NCI-H2171 treated with DMSO at 0.1 percent for 48 hours (cell line): ENCODE measurements around the gene SMAD3.
"Not testable (repeated sequence)": the region's sequence is repeated elsewhere in the genome, so short reads cannot be mapped to it uniquely, and the experiment has no call there.

Experiments
- DNase-seq: peaks from one replicate; lab custom pipeline; 2025; lab: John Stamatoyannopoulos, UW

The SMAD3 gene

DNA sequence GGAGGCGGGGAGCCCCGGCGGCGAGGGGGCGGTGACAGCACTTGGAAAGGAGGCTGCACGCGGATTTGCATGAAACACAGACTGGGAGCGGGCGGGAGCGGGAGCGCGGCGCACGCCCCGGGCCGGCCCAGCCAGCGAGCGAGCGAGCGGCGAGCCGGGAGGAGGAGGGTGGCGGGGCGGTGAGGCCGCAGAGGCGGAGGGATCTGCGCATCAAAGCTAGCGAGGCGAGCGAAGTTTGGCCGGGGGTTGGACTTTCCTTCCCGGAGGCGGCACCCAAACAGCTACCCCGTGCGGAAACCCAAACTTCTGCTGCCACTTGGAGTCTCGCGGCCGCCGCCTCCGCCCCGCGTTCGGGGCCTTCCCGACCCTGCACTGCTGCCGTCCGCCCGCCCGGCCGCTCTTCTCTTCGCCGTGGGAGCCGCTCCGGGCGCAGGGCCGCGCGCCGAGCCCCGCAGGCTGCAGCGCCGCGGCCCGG, at the start of gene SMAD3:
Gene SMAD3 (plus strand): TSS at position 72 of the 475 bp plus-strand sequence. CDS start 553 bp downstream, outside the sequence.
- peak; percentile 23 for DNase-seq

DNA sequence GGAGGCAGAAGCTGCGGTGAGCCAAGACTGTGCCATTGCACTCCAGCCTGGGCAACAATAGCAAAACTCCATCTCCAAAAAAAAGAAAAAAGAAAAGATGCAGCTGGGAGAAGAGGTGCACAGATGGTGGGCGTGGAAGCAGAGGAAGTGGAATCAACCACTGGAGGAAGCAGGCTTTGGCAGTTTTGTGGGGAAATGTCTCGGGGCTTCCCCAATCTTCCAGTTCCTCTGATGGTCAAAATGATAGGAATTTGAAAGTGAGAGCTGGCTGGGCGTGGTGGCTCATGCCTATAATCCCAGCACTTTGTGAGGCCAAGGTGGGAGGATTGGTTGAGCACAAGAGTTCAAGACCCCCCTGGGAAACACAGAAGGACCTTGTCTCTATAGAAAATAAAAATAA, 48.1 kb upstream of the SMAD3 start:
- peak; percentile 61 for DNase-seq

GRCh38 chr15:67018026-67018425, 47.4 kb upstream of the SMAD3 start:
- DNase-seq: no peak

- peak; percentile 20 for DNase-seq
These were observed 47.0 kb upstream of the SMAD3 start for GRCh38 chr15:67018441-67018840.

- no peak for DNase-seq
These were observed 46.3 kb upstream of the SMAD3 start for GRCh38 chr15:67019069-67019468.

- no peak for DNase-seq
These were observed 45.4 kb upstream of the SMAD3 start for GRCh38 chr15:67019884-67020520.

DNA sequence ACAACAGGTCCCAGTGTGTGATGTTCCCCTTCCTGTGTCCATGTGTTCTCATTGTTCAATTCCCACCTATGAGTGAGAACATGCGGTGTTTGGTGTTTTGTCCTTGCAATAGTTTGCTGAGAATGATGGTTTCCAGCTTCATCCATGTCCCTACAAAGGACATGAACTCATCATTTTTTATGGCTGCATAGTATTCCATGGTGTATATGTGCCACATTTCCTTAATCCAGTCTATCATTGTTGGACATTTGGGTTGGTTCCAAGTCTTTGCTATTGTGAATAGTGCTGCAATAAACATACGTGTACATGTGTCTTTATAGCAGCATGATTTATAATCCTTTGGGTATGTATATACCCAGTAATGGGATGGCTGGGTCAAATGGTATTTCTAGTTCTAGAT, 44.7 kb upstream of the SMAD3 start:
- DNase-seq: not testable (repeated sequence)

DNA sequence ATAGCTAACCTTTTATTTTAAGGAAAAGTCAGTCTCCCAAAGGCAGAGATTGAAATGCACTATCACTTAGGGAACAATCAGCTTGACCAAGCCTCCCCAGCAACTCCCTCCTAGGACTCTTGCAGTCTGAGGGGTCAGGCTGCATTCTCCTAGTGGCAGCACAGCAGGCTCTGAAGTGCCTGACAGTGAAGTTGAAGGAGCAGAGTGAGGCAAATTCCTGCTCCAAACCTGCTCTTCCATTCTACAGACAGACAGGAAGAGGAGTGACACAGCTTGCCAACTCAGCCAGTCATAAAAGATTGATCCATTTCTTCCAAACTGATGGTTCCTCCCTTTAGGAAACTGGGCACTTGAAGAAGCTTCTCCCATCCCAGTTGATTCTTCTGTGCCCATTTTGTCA, 43.9 kb upstream of the SMAD3 start:
- DNase-seq: no peak

DNA sequence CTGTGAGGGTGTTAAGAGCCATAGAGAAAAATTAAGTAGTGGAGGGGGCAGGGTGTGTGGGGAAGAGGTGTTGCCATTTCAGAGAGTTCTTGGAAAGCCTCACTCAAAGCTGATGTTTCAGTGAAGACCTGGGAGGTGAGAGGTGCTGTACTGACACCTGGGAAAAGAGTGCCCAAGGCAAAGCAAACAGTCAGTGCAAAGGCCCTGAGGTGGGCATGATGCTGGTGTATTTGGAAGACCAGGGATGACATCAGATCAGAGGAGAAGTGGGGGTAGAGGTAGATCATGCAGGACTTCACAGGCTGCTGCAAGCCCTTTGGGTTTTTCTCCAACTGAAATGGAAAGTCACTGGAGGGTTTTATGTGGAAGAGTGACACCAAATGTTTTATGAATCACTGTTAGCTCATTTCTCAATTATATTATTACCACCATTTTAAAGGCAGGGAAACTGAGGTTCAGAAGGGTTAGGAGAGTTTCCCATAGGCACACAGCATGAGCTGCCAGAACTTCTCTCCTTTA, 42.8 kb upstream of the SMAD3 start:
- DNase-seq: no peak

DNA sequence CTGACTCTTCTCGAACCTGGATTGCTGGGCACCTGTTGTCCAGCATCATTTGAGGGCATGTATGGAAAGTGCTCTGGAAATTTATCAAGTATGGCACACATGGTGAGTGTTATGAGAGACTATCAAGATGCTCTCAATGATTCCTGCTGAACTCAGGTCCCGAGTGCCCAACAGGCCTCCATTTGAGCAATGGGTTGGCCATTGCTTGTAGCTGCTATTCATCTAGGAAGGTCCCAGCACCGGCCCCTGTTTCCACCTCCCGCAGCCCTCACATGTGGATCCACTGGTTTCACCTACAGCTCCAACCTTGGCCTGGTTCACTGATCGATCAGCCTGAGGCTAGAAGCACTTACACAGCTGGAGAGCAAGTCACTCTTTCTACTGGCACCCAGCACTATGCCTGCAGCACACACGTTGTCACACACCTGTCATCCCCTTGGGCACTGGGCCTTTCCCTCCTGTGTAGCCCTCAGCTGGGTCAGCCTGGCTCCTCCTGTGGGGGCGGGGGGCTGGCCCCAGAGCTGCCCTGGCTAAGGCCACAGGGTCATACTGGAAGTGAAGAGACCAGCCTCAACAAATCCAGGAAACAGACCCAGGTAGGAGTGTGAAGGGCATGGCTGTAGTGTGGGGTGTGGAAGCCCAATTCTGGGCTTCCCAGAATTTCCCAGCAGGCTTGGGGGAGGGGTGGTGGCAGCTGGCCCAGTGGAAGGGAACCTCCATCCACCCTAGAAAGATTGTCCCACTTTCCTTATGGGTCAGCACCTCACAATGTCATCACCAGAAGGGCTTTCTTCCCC, 41.7 kb upstream of the SMAD3 start:
- no peak for DNase-seq

DNA sequence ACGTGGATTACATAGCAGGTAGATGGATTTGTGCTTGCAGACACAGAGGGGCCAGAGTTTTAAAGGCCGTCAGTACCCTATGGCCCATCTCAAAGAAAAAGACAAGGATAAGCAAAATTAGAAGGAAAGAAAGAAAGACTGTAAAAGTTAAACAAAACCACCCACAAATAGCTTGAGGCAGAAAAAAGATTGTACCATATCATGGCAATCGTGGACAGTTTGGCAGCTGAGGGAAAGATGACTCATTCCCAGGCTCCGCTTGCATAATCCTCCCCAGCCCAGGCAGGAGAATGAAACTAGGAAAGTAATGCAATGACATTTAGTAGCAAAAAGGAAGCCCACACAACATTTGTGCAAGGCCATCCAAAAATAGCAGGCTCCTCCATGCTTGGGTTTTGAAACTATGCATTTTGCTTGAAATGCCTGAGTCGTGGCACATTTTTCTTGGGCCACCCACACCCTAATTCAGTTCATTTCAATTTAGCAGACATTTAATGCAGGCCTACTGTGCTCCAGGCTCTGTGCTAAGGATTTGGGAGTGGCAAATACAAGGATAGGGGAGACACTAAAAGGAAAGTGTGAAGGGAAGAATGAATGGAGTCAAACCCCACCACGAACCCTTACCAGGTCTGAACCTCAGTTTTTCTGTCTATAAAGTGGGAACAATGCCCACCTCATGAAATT, 40.9 kb upstream of the SMAD3 start:
- DNase-seq: peak; percentile 13

- DNase-seq: no peak
These were observed 40.4 kb upstream of the SMAD3 start for GRCh38 chr15:67024998-67025368.

DNA sequence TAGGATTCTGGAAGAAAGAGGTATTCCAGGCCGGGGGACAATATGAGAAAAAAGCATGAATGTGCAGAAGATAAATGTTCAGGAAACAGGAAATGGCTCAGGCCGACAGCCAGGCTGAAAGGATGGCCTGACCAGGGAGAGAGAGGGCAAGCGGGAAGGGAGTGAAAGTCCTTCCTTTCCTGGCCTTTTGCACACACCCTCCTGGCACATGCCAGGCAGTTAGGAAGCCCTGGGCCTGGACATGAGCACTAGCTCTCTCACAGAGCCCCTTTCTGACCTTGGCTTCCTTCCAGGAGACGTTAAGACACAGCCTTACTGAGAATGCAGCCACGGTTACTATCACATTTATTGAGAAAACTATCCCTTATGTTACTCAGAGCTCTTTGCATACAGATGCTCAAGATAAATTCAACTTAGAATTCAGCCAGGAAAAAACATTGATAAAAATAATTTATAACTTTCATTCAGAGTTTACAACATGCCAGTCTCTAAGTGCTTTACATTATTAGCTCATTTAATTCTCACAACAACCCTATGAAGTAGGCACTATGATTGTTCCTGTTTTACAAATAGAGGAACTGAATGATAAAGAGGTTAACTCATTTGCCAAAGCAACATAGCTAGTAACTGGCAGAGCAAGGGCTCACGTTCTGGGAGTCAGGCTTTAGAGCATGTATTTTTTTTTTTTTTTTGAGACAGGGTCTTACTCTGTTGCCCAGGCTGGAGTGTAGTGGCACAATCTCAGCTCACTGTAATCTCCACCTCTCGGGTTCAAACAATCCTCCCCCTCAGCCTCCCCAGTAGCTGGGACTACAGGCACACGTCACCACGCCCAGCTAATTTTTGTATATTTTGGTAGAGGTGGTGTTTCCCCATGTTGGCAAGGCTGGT, 39.4 kb upstream of the SMAD3 start:
- DNase-seq: peak; percentile 33

GRCh38 chr15:67026610-67026967, 38.8 kb upstream of the SMAD3 start:
- DNase-seq: no peak

DNA sequence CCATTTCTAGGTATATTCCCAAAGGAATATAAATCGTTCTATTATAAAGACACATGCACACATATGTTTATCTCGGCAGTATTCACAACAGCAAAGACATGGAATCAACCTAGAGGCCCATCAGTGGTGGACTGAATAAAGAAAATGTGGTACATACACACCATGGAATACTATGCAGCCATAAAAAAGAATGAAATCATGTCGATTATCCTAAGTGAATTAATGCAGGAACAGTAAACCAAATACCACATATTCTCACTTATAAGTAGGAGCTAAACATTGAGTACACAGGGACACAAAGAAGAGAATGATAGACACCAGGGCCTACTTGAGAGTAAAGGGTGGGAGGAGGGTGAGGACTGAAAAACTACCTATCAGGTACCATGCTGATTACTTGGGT, 37.0 kb upstream of the SMAD3 start:
- not testable (repeated sequence) for DNase-seq

DNA sequence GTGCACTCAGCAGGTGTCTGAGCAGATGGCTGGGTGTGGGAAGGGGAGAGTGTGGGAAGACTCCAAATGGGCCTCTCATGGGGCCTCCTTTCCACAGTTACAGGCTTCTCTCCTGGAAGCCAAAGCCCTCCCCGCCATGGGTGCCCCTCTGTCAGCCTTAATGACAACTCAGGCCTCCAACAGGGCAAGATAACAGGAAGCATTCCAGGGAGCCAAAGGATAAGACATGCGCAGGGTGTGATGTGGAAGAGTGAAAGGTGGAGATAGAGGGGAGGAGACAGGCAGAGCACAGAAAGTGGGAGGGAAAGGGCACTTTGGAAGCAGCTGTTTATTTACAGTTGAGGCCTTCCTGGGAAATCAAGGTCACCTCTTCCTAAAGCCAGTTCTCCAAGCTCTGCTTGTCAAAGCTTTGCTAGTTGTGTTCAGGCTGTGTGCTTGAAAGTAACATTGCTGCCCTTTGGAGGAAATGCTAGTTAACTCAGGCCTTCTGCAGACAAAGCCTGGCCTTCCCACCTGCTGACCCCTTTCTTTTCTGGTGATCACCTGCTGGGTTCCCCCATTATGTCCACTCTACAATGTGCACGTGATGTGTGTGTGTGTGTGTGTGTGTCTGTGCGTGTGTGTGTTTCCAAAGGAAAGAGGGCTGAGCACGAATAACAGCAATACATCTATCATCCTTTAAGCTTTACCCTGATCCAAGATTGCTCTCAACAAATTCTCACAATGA, 35.2 kb upstream of the SMAD3 start:
- peak; percentile 100 for DNase-seq

- DNase-seq: no peak
These were observed 34.1 kb upstream of the SMAD3 start for GRCh38 chr15:67031331-67031730.

DNA sequence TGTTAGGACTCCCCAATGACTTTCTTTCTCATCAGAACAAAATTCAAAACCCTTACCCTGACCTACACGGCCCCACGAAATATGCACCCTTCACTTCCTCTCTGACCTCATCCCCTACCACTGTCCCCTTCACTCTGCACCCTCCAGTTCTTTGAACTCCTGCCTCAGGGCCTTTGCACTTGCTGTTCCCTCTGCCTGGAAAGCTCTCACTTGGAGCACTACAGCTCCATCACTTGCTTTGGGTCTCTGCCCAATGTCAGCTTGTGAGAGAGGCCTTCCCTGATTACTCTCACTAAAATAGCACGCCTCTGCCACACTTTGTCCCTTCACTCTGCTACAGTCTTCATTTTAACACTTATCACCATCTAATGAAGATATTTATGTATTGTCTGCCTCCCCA, 32.8 kb upstream of the SMAD3 start:
- DNase-seq: no peak

DNA sequence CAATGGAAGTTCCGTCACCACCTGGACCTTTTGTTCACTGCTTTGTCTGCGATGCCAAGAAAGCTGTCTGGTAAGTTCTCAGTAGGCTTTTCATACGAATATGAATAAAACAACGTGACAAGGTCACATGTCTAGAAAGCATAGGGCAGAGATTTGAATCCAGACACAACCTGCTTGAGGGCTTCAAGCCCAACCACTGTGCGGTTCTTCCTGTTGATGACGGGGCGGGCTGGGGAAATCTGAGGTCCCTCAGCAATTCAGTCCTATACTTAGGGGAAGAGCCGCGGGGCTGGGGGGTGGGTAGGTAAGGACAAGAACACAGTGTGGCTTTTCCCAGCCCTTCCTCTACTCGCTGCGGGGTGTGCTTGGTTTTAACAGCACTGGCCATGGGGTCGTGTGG, 32.4 kb upstream of the SMAD3 start:
- DNase-seq: no peak

- DNase-seq: no peak
These were observed 31.8 kb upstream of the SMAD3 start for GRCh38 chr15:67033571-67034044.

- DNase-seq: no peak
These were observed 29.5 kb upstream of the SMAD3 start for GRCh38 chr15:67035886-67036285.
